NCI-H2171 treated with DMSO at 0.1 percent for 48 hours (cell line): ENCODE measurements around the gene MACROD1.

Experiments used
- DNase-seq: peaks from one replicate; lab custom pipeline; 2025; lab: John Stamatoyannopoulos, UW

The MACROD1 gene

GRCh38 chr11:64165842-64166635, at the start of gene MACROD1:
MACROD1 (minus strand) TSS chr11:64166113; CDS start chr11:64165994, 119 bp downstream.
- peak; percentile 86 for DNase-seq

- no peak for DNase-seq
These were observed 45.4 kb upstream of the MACROD1 start for GRCh38 chr11:64211181-64211872.

DNA sequence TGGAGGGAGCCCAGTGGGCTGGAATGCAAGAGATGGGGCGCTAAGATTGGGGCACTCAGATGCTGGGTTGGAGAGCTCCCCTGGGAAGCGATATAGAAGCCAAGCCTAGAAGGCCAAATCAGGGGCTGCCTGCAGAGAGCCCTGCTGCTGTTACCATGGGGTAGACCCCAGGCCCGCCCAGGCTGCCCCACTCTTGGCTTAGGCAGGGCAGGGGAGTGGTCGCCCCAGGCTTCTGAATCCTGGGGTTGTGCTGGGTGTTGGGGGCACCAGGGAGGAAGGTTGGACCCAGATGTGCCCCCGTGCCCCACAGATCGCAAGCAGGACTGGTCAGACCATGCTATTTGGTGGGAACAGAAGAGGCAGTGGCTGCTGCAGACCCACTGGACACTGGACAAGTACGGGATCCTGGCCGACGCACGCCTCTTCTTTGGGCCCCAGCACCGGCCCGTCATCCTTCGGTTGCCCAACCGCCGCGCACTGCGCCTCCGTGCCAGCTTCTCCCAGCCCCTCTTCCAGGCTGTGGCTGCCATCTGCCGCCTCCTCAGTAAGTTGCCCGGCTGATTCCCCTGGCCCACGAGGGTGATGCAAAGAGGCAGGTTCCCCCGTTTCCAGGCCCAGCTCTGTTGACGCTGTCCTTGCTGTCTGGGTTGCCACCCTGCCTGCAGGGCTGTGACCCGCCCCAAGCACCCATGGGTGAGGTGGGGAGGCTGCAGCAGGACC, 44.5 kb upstream of the MACROD1 start:
- peak; percentile 15 for DNase-seq

DNA sequence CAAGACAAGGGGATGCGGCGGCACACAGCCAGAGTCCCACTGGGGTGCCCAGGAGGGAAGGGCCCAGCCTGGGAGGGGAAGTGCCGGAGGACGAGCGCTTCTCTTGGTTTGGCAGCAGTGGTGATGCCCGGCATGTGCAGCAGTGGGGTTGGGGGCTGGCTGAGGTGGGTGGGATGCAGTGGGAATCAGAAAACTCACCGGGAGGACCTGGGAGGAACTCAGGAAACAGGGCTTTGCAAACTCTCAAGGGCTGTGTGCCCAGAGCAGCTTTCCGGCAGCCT, 43.6 kb upstream of the MACROD1 start:
- DNase-seq = no peak

DNA sequence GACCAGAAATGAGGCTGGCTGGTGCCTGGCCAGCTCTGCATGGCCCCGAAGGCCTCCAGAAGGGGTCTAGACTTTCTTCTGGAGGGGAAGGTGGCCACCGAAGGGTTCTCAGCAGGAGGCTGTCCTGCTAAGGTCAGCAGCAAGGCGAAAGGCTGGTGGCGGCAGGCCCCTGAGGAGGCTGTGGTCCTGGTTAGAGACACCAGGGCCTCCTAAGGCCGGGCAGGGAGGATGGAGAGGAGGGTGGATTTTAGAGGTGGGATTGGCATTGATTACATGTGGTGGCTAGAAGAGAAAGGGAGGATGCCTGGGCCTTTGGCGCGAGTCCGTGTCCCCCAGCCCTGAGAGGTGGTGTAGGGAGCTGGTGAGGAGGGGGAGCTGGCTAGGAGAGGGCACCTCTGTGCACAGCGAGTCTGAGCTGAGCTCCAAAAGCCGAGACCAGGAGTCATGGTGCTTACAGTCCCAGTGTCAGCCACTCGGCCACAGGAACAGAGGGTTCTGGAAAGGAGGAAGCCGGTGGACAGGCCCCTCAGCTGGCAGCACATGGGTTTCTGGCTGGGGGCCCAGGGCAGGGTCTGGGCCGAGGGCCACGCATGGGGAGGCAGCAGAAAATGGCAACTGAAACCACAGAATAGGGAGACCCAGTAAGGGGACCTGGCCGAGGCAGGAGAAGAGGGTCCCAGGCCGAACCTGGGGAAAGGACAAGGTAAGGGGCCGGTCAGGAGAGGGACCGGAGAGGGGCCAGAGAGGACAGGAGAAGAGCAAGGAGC, 43.1 kb upstream of the MACROD1 start:
- DNase-seq = no peak

- DNase-seq = no peak
These were observed 42.3 kb upstream of the MACROD1 start for GRCh38 chr11:64208086-64208795.

DNA sequence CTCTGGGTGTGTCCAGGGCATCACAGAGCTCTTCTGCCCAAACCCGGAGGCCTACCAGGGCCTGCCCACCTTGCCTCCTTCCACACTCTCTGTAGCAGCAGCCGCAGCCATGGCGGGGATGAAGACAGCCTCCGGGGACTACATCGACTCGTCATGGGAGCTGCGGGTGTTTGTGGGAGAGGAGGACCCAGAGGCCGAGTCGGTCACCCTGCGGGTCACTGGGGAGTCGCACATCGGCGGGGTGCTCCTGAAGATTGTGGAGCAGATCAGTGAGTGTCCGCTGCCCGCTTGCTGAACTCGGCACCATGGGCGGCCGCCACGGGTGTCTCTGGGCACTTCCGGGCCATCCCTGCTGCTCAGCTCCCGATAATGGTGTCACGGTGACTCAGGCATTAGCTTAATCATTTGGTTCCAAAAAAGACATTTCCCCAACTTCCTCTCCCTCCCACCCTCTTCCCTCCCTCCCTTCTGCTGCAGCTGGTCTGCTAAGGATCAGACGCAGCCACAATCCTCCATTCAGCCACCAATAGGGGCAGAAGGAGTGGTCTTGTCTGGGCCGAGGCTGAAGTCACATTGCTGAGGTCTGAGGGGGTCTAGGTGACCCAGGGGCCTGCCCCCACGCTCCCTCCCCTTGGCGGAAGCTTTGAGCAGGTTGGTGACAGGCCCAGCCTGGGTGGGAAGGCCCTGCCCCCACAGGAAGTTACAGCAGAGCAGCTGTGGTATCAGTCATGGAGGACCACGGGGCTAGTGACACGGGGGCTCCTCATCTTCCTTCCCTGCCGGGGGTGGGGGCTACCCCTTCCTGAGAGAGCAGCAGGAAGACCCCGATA, 41.6 kb upstream of the MACROD1 start:
- DNase-seq = no peak

- no peak for DNase-seq
These were observed 40.7 kb upstream of the MACROD1 start, which contains the start of gene FERMT3 for GRCh38 chr11:64206457-64207255. FERMT3 (plus strand) TSS chr11:64206721; CDS start chr11:64207365, 644 bp downstream.

DNA sequence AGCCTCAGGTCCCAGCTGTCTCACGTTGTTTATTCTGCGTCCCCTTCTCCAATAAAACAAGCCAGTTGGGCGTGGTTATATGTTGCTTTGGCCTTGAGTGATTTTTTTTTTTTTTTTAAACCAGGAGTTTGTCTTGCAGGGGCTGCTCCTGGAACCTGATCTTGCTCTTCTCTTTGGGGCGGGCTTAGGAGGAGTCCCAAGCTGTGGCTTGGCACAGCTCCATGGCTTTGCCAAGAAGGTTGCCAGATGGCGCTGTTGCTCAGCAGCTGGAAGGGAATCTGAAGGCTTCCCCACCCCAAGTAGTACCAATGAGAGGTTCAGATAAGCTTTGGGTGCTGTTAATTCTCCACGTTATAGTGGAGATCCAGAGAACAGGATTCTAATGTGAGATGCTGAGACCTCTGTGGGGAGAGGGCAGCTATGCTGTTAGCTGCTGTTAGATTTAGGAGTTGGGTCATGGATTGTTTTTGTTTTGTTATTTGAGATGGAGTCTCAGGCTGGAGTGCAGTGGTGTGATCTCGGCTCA, 38.6 kb upstream of the MACROD1 start:
- DNase-seq = peak; percentile 99

- no peak for DNase-seq
These were observed 38.1 kb upstream of the MACROD1 start for GRCh38 chr11:64204080-64204440.

- no peak for DNase-seq
These were observed 37.6 kb upstream of the MACROD1 start for GRCh38 chr11:64203421-64204079.

GRCh38 chr11:64202992-64203391, 37.1 kb upstream of the MACROD1 start:
- no peak for DNase-seq

GRCh38 chr11:64201543-64201942, 35.6 kb upstream of the MACROD1 start:
- DNase-seq = no peak

- DNase-seq = no peak
These were observed 32.6 kb upstream of the MACROD1 start for GRCh38 chr11:64198511-64198910.

- DNase-seq = no peak
These were observed 30.7 kb upstream of the MACROD1 start for GRCh38 chr11:64196626-64197025.

GRCh38 chr11:64192434-64192833, 26.5 kb upstream of the MACROD1 start:
- no peak for DNase-seq

DNA sequence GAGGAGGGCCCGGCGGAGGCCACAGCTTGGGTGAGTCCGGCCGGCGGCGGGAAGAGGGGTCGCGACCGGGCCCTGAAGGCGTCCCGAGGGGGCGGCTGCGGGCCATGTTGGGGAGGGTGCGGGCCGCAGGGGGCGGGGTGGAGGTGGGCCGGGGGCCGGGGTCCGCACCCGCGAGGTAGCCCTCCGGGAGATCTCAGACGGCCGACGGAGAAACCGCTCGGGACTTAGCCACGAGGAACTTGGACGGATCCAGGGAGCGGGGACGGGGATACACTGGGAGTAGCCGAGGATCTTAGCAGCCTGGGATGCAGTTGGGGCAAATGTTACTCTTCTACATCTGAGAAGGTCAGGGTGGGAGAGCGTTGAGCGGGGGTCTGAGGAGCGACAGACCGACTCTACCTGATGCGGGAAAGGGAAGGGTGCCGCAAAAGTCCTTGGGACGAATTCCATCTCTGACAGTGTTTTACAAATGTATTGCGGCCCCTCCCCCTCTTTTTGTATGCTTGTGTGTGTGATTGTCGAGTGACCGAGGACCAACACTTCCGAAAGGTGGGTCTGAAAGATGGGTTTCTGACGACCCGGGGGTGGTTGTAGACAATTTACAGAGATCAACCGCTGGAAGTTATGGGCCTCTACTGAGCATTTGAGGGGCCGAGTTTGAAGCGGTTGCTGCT, 20.7 kb upstream of the MACROD1 start:
- DNase-seq = no peak

DNA sequence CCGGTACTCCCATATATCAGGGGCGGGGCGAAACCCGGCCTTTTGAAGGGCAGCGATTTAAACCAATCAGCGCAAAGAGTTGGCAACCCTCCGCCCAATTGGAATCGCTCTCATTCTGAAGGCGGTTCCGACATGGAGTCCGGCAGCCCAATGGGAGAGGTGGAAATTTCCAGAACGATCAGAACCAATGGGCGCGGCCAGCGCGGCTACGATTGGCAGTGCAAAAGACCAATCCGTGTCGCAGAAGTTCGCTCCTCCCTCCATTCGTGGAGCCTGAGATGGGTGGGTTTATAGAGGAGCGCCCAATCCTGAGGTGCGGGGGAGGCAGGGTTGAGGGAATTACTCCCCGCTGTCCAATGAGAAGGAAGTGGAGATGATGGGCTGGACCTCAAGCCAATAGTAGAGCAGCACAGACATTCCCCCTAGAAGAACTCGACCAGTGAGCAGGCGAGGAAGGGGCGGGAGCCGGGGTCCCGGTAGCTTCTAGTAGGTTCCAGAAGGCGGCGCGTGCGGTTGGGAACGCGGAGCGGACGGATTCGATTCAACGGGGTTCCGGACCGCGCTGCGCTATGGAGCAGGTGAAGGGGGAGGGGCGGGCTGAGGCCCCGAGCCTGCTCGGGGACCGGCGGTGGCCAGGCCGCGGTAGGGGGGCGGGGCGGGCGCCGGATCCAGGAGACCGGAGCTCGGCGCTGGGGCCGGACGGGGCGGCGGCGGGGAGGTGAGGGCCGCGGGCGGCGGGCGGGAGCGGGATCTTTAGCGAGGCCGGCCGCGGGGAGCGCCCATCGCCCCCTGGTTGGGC, 20.0 kb upstream of the MACROD1 start, which contains the start of gene STIP1:
Gene STIP1 (plus strand): TSS at position 479 of the 799 bp plus-strand sequence. CDS start 91 bp downstream, at position 570.
- peak; percentile 100 for DNase-seq
